Measurements from ENCODE around the gene GALNT10. TPM values are rescaled to one million over a fixed set of nuclear protein-coding genes. Genes with fewer than 3 reads are reported as not detected.

Gene GALNT10
- polyA plus RNA-seq, 2 of the 4 experiments (the other 2 are of a cell fraction) = 110 to 156 TPM

DNA sequence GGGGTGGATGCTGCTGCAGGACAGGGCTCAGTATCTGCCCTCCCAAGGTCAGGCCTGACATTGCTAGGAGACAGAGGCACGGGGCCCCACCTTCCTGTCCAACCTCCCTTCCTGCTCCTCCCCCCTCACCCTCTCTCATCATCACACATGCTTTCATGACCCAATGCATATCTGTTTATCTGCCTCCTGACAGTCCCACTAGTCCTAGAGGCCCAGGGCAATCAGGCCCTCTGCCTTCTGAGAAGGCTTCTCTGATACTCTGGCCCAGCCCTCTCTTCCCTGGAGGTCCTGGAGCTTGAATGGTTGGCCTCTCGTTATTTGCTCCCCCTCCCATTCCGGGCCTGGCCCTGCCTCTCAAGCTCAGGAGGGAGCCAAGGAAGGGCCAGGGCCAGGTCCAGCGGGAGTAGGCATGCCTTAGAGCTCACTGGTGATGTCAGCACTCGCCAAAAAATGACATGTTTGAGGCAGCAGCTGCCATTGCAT is 164.6 kb downstream of the GALNT10 start:
- peak overlapping the region; percentile 67 to 83; a peak in 4 of 6 replicates for H3K27ac ChIP-seq
- ATAC-seq (peak; percentile 30 to 40; a peak in 3 of 6 replicates), FAIRE-seq (no peak), DNase-seq (ENCODE audit: low read depth in 1 of 2, low spot score in 1 of 2) (no peak)
- TF ChIP-seq HOXB5 (CRISPR knock-in tag; IDR thresholded peaks at IDR 0.05) (no peak), HOXB13 (CRISPR knock-in tag; IDR thresholded peaks at IDR 0.05; ENCODE audit: low read depth) (no peak), GATA3 (IDR thresholded peaks at IDR 0.05; ENCODE audit: borderline replicate concordance) (no peak), HDAC2 (IDR thresholded peaks at IDR 0.05) (no peak), MAZ (IDR thresholded peaks at IDR 0.05; ENCODE audit: borderline replicate concordance, low read depth, low read length) (no peak), EHF (CRISPR knock-in tag; IDR thresholded peaks at IDR 0.05) (no peak), TP53 (CRISPR knock-in tag; IDR thresholded peaks at IDR 0.05) (no peak), RAD21 (conservative IDR thresholded peaks at IDR 0.05 in 1 of 2, IDR thresholded peaks at IDR 0.05 in 1 of 2) (no peak), ZC3H11A (IDR thresholded peaks at IDR 0.05) (no peak), CEBPB (IDR thresholded peaks at IDR 0.05) (no peak), ZFP36 (IDR thresholded peaks at IDR 0.05; ENCODE audit: borderline replicate concordance, partially characterized antibody) (no peak)
- TF ChIP-seq, protein P1, sequence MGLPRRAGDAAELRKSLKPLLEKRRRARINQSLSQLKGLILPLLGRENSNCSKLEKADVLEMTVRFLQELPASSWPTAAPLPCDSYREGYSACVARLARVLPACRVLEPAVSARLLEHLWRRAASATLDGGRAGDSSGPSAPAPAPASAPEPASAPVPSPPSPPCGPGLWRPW (IDR thresholded peaks at IDR 0.05) = no peak
- TF ChIP-seq, protein P2, sequence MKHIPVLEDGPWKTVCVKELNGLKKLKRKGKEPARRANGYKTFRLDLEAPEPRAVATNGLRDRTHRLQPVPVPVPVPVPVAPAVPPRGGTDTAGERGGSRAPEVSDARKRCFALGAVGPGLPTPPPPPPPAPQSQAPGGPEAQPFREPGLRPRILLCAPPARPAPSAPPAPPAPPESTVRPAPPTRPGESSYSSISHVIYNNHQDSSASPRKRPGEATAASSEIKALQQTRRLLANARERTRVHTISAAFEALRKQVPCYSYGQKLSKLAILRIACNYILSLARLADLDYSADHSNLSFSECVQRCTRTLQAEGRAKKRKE (CRISPR knock-in tag; IDR thresholded peaks at IDR 0.05; ENCODE audit: low read depth) = no peak
- H3K4me1 ChIP-seq = peaks cover 86% of the 10 kb centered on the region
- CTCF ChIA-PET = interaction anchor here (1.3 to 1.7 kb wide), 5 partner anchors 21 to 158 kb away, joined by 3 to 5 read pairs (median 4); no protein-coding TSS in a partner anchor
- POLR2A ChIA-PET = no interaction called here
- no peak overlapping the region for H3K4me3 ChIP-seq
- WGBS (ENCODE audit: missing lambda C conversion rate) = 38% methylated on average over 5 of the region's 5 CpGs
- H3K4me2 ChIP-seq = peak overlapping the region; percentile 59
- H3K9me3 ChIP-seq = no peaks in the 10 kb centered on the region

DNA sequence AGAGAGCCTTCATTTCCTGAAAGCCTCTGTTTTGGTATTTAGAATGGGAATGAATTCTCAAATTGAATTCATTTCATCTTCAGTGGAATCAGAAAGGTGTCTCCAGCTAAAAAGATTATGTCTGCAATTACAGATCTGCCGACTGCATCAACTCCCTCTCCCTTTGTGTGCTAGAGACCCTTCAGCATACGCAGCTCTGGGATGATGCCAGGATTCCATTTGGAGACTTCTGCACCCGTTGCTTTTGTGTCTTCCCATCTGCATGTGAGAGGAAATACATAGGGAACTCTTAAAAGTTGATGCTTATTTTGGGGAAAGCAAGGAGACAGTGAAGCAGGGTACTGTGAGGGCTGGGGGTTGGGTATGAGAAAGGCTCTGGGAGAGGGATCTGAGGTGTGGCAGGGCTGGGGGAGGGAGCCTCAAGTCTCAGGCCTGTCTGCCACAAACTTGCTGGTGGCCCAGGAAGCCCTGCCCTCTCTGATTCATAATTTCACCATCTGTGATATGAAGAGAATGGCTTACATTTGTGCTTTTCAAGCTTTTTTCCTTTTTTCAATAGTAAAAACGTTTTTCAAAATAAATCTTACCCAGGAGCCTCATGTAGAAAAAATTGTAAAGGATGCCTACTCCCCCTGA is 165.6 kb downstream of the GALNT10 start:
- peak; percentile 55 to 63 for ATAC-seq
- CTCF ChIA-PET = interaction anchor here (1.3 kb wide), 1 partner anchor 34 kb away, joined by 4 read pairs; no protein-coding TSS in a partner anchor
- peak overlapping the region; percentile 67 to 83 for H3K27ac ChIP-seq

DNA sequence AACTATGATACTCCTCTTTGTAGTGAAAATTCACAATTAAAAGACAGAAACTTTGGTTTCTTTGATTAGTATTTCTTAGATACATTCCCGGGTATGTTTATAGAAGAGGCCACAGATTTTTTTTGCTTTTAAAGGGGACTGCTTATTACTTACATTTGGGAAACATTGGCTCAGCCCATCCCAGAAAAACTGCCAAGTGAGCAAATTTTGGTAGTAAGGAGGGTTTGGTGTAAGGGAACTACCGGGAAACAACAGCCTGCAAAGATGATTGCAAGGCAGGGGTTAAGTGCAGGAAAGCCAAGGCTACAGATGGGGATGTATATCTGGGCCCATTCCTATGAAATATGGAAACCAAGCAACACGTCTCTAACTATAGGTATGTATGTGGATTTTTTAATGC is 166.4 kb downstream of the GALNT10 start:
- Histone ChIP-seq H3K4me2 (peak overlapping the region; percentile 59), H3K4me1 (peaks cover 84% of the 10 kb centered on the region), H3K4me3 (no peak overlapping the region), H3K9me3 (no peaks in the 10 kb centered on the region), H3K27ac (peak overlapping the region; percentile 67 to 83)
- ChIA-PET CTCF (no interaction called here), POLR2A (no interaction called here)
- FAIRE-seq = no peak
- TF ChIP-seq MAFK (IDR thresholded peaks at IDR 0.05; ENCODE audit: partially characterized antibody) (peak; percentile 84), MAZ (IDR thresholded peaks at IDR 0.05; ENCODE audit: borderline replicate concordance, low read depth, low read length) (no peak), HEYL (CRISPR knock-in tag; IDR thresholded peaks at IDR 0.05) (no peak), CHD4 (IDR thresholded peaks at IDR 0.05; ENCODE audit: borderline replicate concordance) (no peak)
- TF ChIP-seq, protein P3, sequence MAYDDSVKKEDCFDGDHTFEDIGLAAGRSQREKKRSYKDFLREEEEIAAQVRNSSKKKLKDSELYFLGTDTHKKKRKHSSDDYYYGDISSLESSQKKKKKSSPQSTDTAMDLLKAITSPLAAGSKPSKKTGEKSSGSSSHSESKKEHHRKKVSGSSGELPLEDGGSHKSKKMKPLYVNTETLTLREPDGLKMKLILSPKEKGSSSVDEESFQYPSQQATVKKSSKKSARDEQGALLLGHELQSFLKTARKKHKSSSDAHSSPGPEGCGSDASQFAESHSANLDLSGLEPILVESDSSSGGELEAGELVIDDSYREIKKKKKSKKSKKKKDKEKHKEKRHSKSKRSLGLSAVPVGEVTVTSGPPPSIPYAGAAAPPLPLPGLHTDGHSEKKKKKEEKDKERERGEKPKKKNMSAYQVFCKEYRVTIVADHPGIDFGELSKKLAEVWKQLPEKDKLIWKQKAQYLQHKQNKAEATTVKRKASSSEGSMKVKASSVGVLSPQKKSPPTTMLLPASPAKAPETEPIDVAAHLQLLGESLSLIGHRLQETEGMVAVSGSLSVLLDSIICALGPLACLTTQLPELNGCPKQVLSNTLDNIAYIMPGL (CRISPR knock-in tag; IDR thresholded peaks at IDR 0.05; ENCODE audit: borderline replicate concordance) = no peak
- ATAC-seq = no peak
- no peak for DNase-seq (ENCODE audit: low read depth in 1 of 2, low spot score in 1 of 2)
- WGBS (ENCODE audit: missing lambda C conversion rate) = 93% methylated on average over 3 of the region's 3 CpGs

More for the DNA sequence above, 165.6 kb downstream of the GALNT10 start:
- WGBS (ENCODE audit: missing lambda C conversion rate) = 38% methylated on average over 4 of the region's 4 CpGs
- peaks cover 92% of the 10 kb centered on the region for H3K4me1 ChIP-seq
- H3K9me3 ChIP-seq = no peaks in the 10 kb centered on the region
- peak overlapping the region; percentile 59 for H3K4me2 ChIP-seq
- TF ChIP-seq FOSL2 (IDR thresholded peaks at IDR 0.05) = 0 out of 2 replicates have a peak, but pooled peaks have one; percentile 28
- TF ChIP-seq FOSL2 (CRISPR knock-in tag; IDR thresholded peaks at IDR 0.05) = no peak
- TF ChIP-seq GATA3 (IDR thresholded peaks at IDR 0.05; ENCODE audit: borderline replicate concordance) = no peak
- POLR2A ChIA-PET = no interaction called here
- DNase-seq (ENCODE audit: low read depth in 1 of 2, low spot score in 1 of 2) (peak in 1 of 2 experiments; percentile 23), FAIRE-seq (no peak)
- no peak overlapping the region for H3K4me3 ChIP-seq
